Stromal cell of bone marrow (primary cell): Measurements from ENCODE around the gene NDUFB2.
"Not testable (repeated sequence)": the region's sequence is repeated elsewhere in the genome, so short reads cannot be mapped to it uniquely, and the experiment has no call there.

Experiments
- DNase-seq: peaks from one replicate; pipeline ENCODE4 v3.0.0-alpha.2; 2012; ENCODE audit warnings: low read depth

The NDUFB2 gene

GRCh38 chr7:140689199-140690152, 7.0 kb upstream of the NDUFB2 start:
- DNase-seq = no peak

- DNase-seq = no peak
Measured at GRCh38 chr7:140691376-140692045, 5.0 kb upstream of the NDUFB2 start.

- not testable (repeated sequence) for DNase-seq
Measured at GRCh38 chr7:140693849-140694248, 2.7 kb upstream of the NDUFB2 start.

- DNase-seq = no peak
Measured at GRCh38 chr7:140694592-140694991, 1.9 kb upstream of the NDUFB2 start.

GRCh38 chr7:140695381-140695780, 1.1 kb upstream of the NDUFB2 start:
- no peak for DNase-seq

- DNase-seq = peak; percentile 86
Measured at GRCh38 chr7:140696024-140696679, 356 bp upstream of the NDUFB2 start.

- DNase-seq = no peak
Measured at GRCh38 chr7:140697447-140698143, 1.1 kb downstream of the NDUFB2 start.

- no peak for DNase-seq
Measured at GRCh38 chr7:140698477-140698876, 2.0 kb downstream of the NDUFB2 start.

GRCh38 chr7:140702774-140703173, 6.3 kb downstream of the NDUFB2 start:
- no peak for DNase-seq

GRCh38 chr7:140704205-140704604, 7.7 kb downstream of the NDUFB2 start:
- no peak for DNase-seq

GRCh38 chr7:140707132-140707531, 10.6 kb downstream of the NDUFB2 start:
- no peak for DNase-seq

- DNase-seq = not testable (repeated sequence)
Measured at GRCh38 chr7:140708764-140709163, 12.3 kb downstream of the NDUFB2 start.

GRCh38 chr7:140712392-140712791, 15.9 kb downstream of the NDUFB2 start:
- DNase-seq = not testable (repeated sequence)

- no peak for DNase-seq
Measured at GRCh38 chr7:140714331-140715040, 18.0 kb downstream of the NDUFB2 start.

- no peak for DNase-seq
Measured at GRCh38 chr7:140719721-140720120, 23.2 kb downstream of the NDUFB2 start.

- DNase-seq = no peak
Measured at GRCh38 chr7:140722254-140722653, 25.7 kb downstream of the NDUFB2 start.

- DNase-seq = no peak
Measured at GRCh38 chr7:140723006-140723405, 26.5 kb downstream of the NDUFB2 start.

GRCh38 chr7:140723574-140723973, 27.1 kb downstream of the NDUFB2 start:
- no peak for DNase-seq

- DNase-seq = no peak
Measured at GRCh38 chr7:140724706-140725105, 28.2 kb downstream of the NDUFB2 start.

- no peak for DNase-seq
Measured at GRCh38 chr7:140726281-140726680, 29.8 kb downstream of the NDUFB2 start.

- DNase-seq = no peak
Measured at GRCh38 chr7:140732416-140732815, 35.9 kb downstream of the NDUFB2 start.
